Psoas muscle (tissue), 8 donors: ENCODE data around the gene ZAP70. TPM values are rescaled to one million over a fixed set of nuclear protein-coding genes. Genes with fewer than 3 reads are reported as not detected.

Experiments
- ATAC-seq, 4 donors: fragments of 200-7000 bp; cut with Tn5 transposase; one replicate each; pipeline ENCODE4 v1.9.1; 2020; ENCODE audit warnings: moderate library complexity in 3 of 4, mild to moderate bottlenecking in 2 of 4
- DNase-seq, 2 donors: peaks; one replicate each; pipeline ENCODE4 v3.0.0-alpha.2; 2020
- H3K27ac ChIP-seq: fragments of 200-600 bp; one replicate; pipeline ENCODE4 v1.8.0; 2022
- H3K27me3 ChIP-seq, 3 donors: fragments of 200-600 bp in 1 of 3; one replicate each; pipeline versions ENCODE4 v1.6.1 to v1.8.0; 2013 to 2022; ENCODE audit warnings: low read length in 2 of 3, mild to moderate bottlenecking in 2 of 3, moderate library complexity in 1 of 3; ENCODE audit not compliant: insufficient read depth in 3 of 3
- H3K36me3 ChIP-seq, 2 donors: fragments of 200-600 bp in 1 of 2; one replicate each; pipeline versions ENCODE4 v1.6.1 to v1.8.0; 2013 to 2022; ENCODE audit warnings: low read depth in 1 of 2, mild to moderate bottlenecking in 1 of 2, moderate library complexity in 1 of 2; ENCODE audit not compliant: insufficient read depth in 1 of 2
- H3K4me1 ChIP-seq: fragments of 200-600 bp; one replicate; pipeline ENCODE4 v1.8.0; 2022
- H3K4me3 ChIP-seq: fragments of 200-600 bp; one replicate; pipeline ENCODE4 v1.8.0; 2022; ENCODE audit warnings: mild to moderate bottlenecking
- H3K9me3 ChIP-seq: fragments of 200-600 bp; one replicate; pipeline ENCODE4 v1.8.0; 2022
- CTCF ChIP-seq: fragments of 200-600 bp; IDR thresholded peaks from one replicate; pipeline ENCODE4 v1.8.0; 2022; ENCODE audit warnings: antibody characterized with exemption
- WGBS, 3 donors: extraction: QIAGEN DNeasy Blood & Tissue Kit; methylation state at CpG; one replicate each; pipeline versions ENCODE4 v1.1.6 to v1.1.7; 2013; 5-methylcytosine and 5-hydroxymethylcytosine counted together
- intact Hi-C, 2 donors: fragments of 100-400 bp; cut with DNase I; formaldehyde crosslinking; loops; one replicate each; pipeline versions ENCODE4 v1.11.0 to v1.14.2; 2022
- polyA plus RNA-seq, 3 donors: library from polyadenylated mRNA; stranded (reverse); fragments of 200-250 nt; gene quantifications; one replicate each; pipeline ENCODE4 v1.2.3, GENCODE V29; 2013
- total RNA-seq, 4 donors: library from RNA; stranded (reverse); fragmentation: NEBNext Ultra II Directional in 2 of 4; extraction: Animal tissue kit (Norgen Biotek cat#: 25700) in 2 of 4; gene quantifications; one replicate each; pipeline versions ENCODE4 v1.2.1 to v1.2.4, GENCODE V29; 2021 to 2023
- donor health status: healthy with polysubstance abuse.
- donor health status: DM: no; HTN: no; CAD: no; lungs with moderate emphysema.
- donor health status: Bipolar disorder and iron deficiency.
- donor health status: healthy.
- donor health status: DM: yes; HTN: yes; CAD: no.
- donor health status: DM: no; HTN: no; CAD: no.
- donor health status: DM: no; HTN: no; CAD: no.
- donor health status: DM: yes; HTN: yes; CAD: no.

The ZAP70 gene
- total and polyA plus RNA-seq, 7 donors: 0.40 to 1.2 (median 0.74) TPM

- no peak overlapping the region for H3K27ac ChIP-seq
- no peak for TF ChIP-seq CTCF
- peak in 1 of 2 donors; percentile 33 for DNase-seq
- H3K9me3 ChIP-seq: peaks cover 6% of the 10 kb centered on the region
- H3K4me1 ChIP-seq: no peaks in the 10 kb centered on the region
- H3K4me3 ChIP-seq: no peak overlapping the region
- intact Hi-C loops: no loop called here
- no peak for ATAC-seq
- 89 to 94% (median 90%) methylated on average over 31 of the region's 31 CpGs for WGBS, 3 donors
- no peaks in the 10 kb centered on the region for H3K27me3 ChIP-seq
- no peaks in the 10 kb centered on the region for H3K36me3 ChIP-seq
These were observed 11.7 kb downstream of the ZAP70 start for GRCh38 chr2:97724946-97725688.

GRCh38 chr2:97726261-97727064 is 13.1 kb downstream of the ZAP70 start:
- Histone ChIP-seq H3K9me3 (peaks cover 6% of the 10 kb centered on the region), H3K4me3 (no peak overlapping the region), H3K27ac (no peak overlapping the region), H3K27me3 (no peaks in the 10 kb centered on the region), H3K36me3 (no peaks in the 10 kb centered on the region), H3K4me1 (no peaks in the 10 kb centered on the region)
- no peak for TF ChIP-seq CTCF
- intact Hi-C loops: no loop called here
- ATAC-seq (peak in 1 of 4 donors; percentile 28), DNase-seq (peak in 1 of 2 donors; percentile 51)
- 33 to 45% (median 34%) methylated on average over 4 of the region's 4 CpGs for WGBS, 3 donors

GRCh38 chr2:97727296-97727695 is 13.9 kb downstream of the ZAP70 start:
- Histone ChIP-seq H3K27me3 (no peaks in the 10 kb centered on the region), H3K9me3 (peaks cover 6% of the 10 kb centered on the region), H3K4me1 (no peaks in the 10 kb centered on the region), H3K36me3 (no peaks in the 10 kb centered on the region), H3K4me3 (no peak overlapping the region), H3K27ac (no peak overlapping the region)
- DNase-seq (no peak), ATAC-seq (no peak)
- TF ChIP-seq CTCF: no peak
- intact Hi-C loops: no loop called here
- 74 to 84% (median 75%) methylated on average over 7 of the region's 7 CpGs for WGBS, 3 donors

GRCh38 chr2:97728091-97728731 is 14.8 kb downstream of the ZAP70 start:
- Histone ChIP-seq H3K27me3 (no peaks in the 10 kb centered on the region), H3K4me3 (no peak overlapping the region), H3K27ac (no peak overlapping the region), H3K36me3 (no peaks in the 10 kb centered on the region), H3K4me1 (no peaks in the 10 kb centered on the region), H3K9me3 (peaks cover 6% of the 10 kb centered on the region)
- DNase-seq (no peak), ATAC-seq (peak; percentile 29 to 59 (median 46))
- intact Hi-C loops: no loop called here
- 43 to 62% (median 52%) methylated on average over 12 of the region's 12 CpGs for WGBS, 3 donors
- no peak for TF ChIP-seq CTCF
